ENCODE measurements around the gene EPB41.
"Not testable (repeated sequence)": the region's sequence is repeated elsewhere in the genome, so short reads cannot be mapped to it uniquely, and the experiment has no call there.

The EPB41 gene

GRCh38 chr1:29144178-29144577, 229.8 kb downstream of the EPB41 start:
- DNase-seq (ENCODE audit: extremely low spot score), result no peak
- TF ChIP-seq FOXA1 (IDR thresholded peaks at IDR 0.05) (no peak), ZNF384 (IDR thresholded peaks at IDR 0.05) (no peak), SP1 (IDR thresholded peaks at IDR 0.05) (no peak), LEF1 (IDR thresholded peaks at IDR 0.05; ENCODE audit: borderline replicate concordance) (no peak), FOXM1 (IDR thresholded peaks at IDR 0.05; ENCODE audit: borderline replicate concordance) (no peak), ELF4 (IDR thresholded peaks at IDR 0.05) (no peak), CTBP1 (IDR thresholded peaks at IDR 0.05; ENCODE audit: borderline replicate concordance) (no peak), SUZ12 (IDR thresholded peaks at IDR 0.05) (no peak), TARDBP (IDR thresholded peaks at IDR 0.05) (no peak), BHLHE40 (IDR thresholded peaks at IDR 0.05; ENCODE audit: borderline replicate concordance) (no peak), ARNT (IDR thresholded peaks at IDR 0.05) (no peak), PKNOX1 (IDR thresholded peaks at IDR 0.05) (no peak), NFRKB (IDR thresholded peaks at IDR 0.05) (no peak), FOXK2 (IDR thresholded peaks at IDR 0.05) (no peak), L3MBTL2 (conservative IDR thresholded peaks at IDR 0.05) (no peak), HDGF (IDR thresholded peaks at IDR 0.05; ENCODE audit: borderline replicate concordance) (no peak)
- ChIA-PET POLR2A (interaction anchor here (0.8 to 2.7 kb wide), 2 partner anchors 9 to 38 kb away, joined by 3 to 9 read pairs; partner anchors contain the start of gene SRSF4), CTCF (no interaction called here)

DNA sequence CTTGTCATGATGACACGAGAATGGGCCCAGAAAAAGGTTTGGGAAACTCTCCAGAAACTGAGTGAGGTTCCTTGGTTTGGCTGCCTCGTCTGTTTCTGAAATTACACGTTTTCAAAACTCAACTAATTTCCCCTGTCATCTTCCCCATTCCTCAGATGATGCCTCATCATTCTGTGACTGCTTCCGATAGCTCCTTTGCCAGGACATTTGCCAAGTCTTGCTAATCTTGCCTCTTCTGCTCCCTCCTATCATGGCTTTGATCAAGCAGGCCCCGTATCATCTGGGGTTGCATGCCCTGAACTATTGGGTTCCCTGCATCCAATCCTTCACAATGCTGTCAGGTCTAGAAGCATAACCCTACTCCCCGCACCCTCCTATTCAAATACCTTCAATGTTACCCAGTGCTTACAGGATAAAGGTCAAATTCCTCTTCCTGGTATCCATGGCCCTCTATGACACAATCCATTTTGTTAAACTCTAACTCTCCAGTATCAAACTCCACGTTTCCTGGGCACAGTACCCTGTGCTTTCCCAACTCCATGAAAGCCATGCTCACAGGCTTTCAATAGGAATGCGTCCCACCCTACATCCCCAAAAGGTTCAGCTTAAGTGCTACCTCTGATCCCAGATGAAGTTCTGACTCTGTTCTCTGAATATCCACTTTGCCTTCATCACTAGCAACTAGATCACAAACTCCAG, 231.5 kb downstream of the EPB41 start:
- POLR2A ChIA-PET, result interaction anchor here (1.0 kb wide), 1 partner anchor 21 kb away, joined by 3 read pairs; no protein-coding TSS in a partner anchor
- TF ChIP-seq TARDBP (IDR thresholded peaks at IDR 0.05), result no peak
- TF ChIP-seq HDGF (IDR thresholded peaks at IDR 0.05; ENCODE audit: borderline replicate concordance), result no peak
- TF ChIP-seq FOXM1 (IDR thresholded peaks at IDR 0.05; ENCODE audit: borderline replicate concordance), result no peak
- TF ChIP-seq ZNF384 (IDR thresholded peaks at IDR 0.05), result no peak
- no peak for TF ChIP-seq BHLHE40 (IDR thresholded peaks at IDR 0.05; ENCODE audit: borderline replicate concordance)
- TF ChIP-seq ARNT (IDR thresholded peaks at IDR 0.05), result no peak
- no peak for TF ChIP-seq NFRKB (IDR thresholded peaks at IDR 0.05)
- no peak for TF ChIP-seq SP1 (IDR thresholded peaks at IDR 0.05)
- TF ChIP-seq FOXA1 (IDR thresholded peaks at IDR 0.05), result no peak
- TF ChIP-seq L3MBTL2 (conservative IDR thresholded peaks at IDR 0.05), result no peak
- TF ChIP-seq SUZ12 (IDR thresholded peaks at IDR 0.05), result no peak
- TF ChIP-seq CTBP1 (IDR thresholded peaks at IDR 0.05; ENCODE audit: borderline replicate concordance), result no peak
- no peak for TF ChIP-seq ELF4 (IDR thresholded peaks at IDR 0.05)
- TF ChIP-seq FOXK2 (IDR thresholded peaks at IDR 0.05), result no peak
- no peak for TF ChIP-seq PKNOX1 (IDR thresholded peaks at IDR 0.05)
- CTCF ChIA-PET, result no interaction called here
- no peak for DNase-seq (ENCODE audit: extremely low spot score)

GRCh38 chr1:29148656-29149491, 234.5 kb downstream of the EPB41 start:
- POLR2A ChIA-PET, result no interaction called here
- DNase-seq (ENCODE audit: extremely low spot score), result no peak
- no peak for TF ChIP-seq SP1 (IDR thresholded peaks at IDR 0.05)
- TF ChIP-seq ZNF384 (IDR thresholded peaks at IDR 0.05), result no peak
- no peak for TF ChIP-seq HDGF (IDR thresholded peaks at IDR 0.05; ENCODE audit: borderline replicate concordance)
- TF ChIP-seq SUZ12 (IDR thresholded peaks at IDR 0.05), result no peak
- no peak for TF ChIP-seq ELF4 (IDR thresholded peaks at IDR 0.05)
- no peak for TF ChIP-seq FOXK2 (IDR thresholded peaks at IDR 0.05)
- TF ChIP-seq L3MBTL2 (conservative IDR thresholded peaks at IDR 0.05), result no peak
- no peak for TF ChIP-seq BHLHE40 (IDR thresholded peaks at IDR 0.05; ENCODE audit: borderline replicate concordance)
- no peak for TF ChIP-seq PKNOX1 (IDR thresholded peaks at IDR 0.05)
- CTCF ChIA-PET, result no interaction called here

- CTCF ChIA-PET; DNase-seq (ENCODE audit: extremely low spot score); POLR2A ChIA-PET: not testable (repeated sequence)
These were observed 236.0 kb downstream of the EPB41 start for GRCh38 chr1:29150346-29150745.

DNA sequence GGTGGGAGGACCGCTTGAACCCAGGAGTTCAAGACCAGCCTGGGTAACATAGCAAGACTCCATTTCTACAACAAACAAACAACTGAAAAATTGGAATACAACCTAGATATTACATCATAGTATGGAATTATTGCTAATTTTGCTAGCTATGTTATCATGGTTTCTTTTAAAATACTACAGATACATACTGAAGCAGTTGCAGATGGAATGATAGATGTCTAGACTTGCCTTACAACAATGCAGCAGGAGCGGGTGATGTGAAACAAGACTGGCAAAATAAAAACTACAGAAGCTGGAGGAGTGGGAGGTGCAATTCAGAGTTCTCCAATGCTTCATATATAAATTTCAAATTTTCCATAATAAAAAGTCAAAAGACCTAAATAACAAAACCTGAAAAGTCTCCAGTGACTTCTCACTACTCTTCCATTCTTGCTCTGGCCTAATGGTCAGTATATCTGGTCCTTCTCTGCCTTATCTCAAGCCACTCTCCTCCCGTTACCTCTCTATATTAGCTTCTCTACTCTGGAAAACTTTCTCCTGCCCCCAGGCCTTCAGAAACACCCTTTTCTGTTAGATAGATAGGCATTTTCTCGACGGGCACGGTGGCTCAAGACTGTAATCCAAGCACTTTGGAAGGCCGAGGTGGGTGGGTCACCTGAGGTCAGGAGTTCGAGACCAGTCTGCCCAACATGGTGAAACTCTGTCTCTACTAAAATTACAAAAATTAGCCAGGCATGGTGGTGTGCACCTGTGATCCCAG, 237.9 kb downstream of the EPB41 start:
- TF ChIP-seq SP1 (IDR thresholded peaks at IDR 0.05) (no peak), NFRKB (IDR thresholded peaks at IDR 0.05) (no peak), FOXA1 (IDR thresholded peaks at IDR 0.05) (no peak), ARNT (IDR thresholded peaks at IDR 0.05) (no peak), PKNOX1 (IDR thresholded peaks at IDR 0.05) (no peak), TARDBP (IDR thresholded peaks at IDR 0.05) (no peak), HDGF (IDR thresholded peaks at IDR 0.05; ENCODE audit: borderline replicate concordance) (no peak), L3MBTL2 (conservative IDR thresholded peaks at IDR 0.05) (no peak), ELF4 (IDR thresholded peaks at IDR 0.05) (no peak)
- CTCF ChIA-PET, result no interaction called here
- POLR2A ChIA-PET, result interaction anchor here (0.6 kb wide), 1 partner anchor 23 kb away, joined by 3 read pairs; no protein-coding TSS in a partner anchor
- no peak for DNase-seq (ENCODE audit: extremely low spot score)
